ENCODE results near the gene OR2V2.

The OR2V2 gene

GRCh38 chr5:181130832-181131496 is 16.4 kb upstream of the OR2V2 start, which contains the start of gene OR2V1:
TSS of gene OR2V1 (minus strand) at chr5:181131169. CDS start at chr5:181125304, 5,865 bp downstream.
- FAIRE-seq (no peak), DNase-seq (ENCODE audit: insufficient read length, low spot score) (no peak)
- TF ChIP-seq CTCF (IDR thresholded peaks at IDR 0.05; ENCODE audit: insufficient read depth, missing control alignments), result no peak

GRCh38 chr5:181131514-181131913 is 15.9 kb upstream of the OR2V2 start:
- no peak for DNase-seq (ENCODE audit: insufficient read length, low spot score)
- FAIRE-seq, result no peak
- no peak for TF ChIP-seq CTCF (IDR thresholded peaks at IDR 0.05; ENCODE audit: insufficient read depth, missing control alignments)

- FAIRE-seq, result no peak
- DNase-seq (ENCODE audit: insufficient read length, low spot score), result no peak
- TF ChIP-seq CTCF (IDR thresholded peaks at IDR 0.05; ENCODE audit: insufficient read depth, missing control alignments), result no peak
Measured at GRCh38 chr5:181133083-181133482, 14.3 kb upstream of the OR2V2 start.

- DNase-seq (ENCODE audit: insufficient read length, low spot score) (no peak), FAIRE-seq (no peak)
- TF ChIP-seq CTCF (IDR thresholded peaks at IDR 0.05; ENCODE audit: insufficient read depth, missing control alignments), result no peak
Measured at GRCh38 chr5:181133610-181134231, 13.7 kb upstream of the OR2V2 start.

GRCh38 chr5:181134259-181134658 is 13.1 kb upstream of the OR2V2 start:
- DNase-seq (ENCODE audit: insufficient read length, low spot score) (no peak), FAIRE-seq (no peak)
- no peak for TF ChIP-seq CTCF (IDR thresholded peaks at IDR 0.05; ENCODE audit: insufficient read depth, missing control alignments)

DNA sequence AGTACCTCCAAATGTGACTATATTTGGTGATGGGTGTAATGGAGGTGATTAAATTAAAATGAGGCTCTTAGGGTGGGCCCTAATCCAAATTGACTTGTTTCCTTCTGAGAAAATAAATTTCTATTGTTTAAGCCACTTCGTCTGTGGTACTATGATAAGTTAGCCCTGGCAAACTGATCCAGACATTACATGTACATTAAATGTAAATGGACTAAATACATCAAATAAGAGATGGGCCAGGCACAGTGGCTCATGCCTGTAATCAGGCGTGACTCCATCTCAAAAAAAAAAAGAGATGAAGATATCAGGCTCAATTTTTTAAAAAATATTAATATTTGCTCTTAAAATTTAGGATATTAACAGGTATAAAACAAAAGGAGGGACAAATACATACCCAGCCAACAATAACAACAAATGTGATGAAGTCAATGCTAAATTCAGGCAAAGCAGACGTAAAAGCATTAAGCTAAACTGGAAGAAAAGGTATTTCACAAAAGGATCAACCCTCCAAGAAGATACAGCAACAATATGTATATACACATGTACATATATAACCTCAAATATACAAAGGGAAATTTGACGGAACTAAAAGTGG is 10.9 kb upstream of the OR2V2 start:
- DNase-seq (ENCODE audit: insufficient read length, low spot score), result no peak
- FAIRE-seq, result no peak
- TF ChIP-seq CTCF (IDR thresholded peaks at IDR 0.05; ENCODE audit: insufficient read depth, missing control alignments), result no peak

GRCh38 chr5:181138258-181138657 is 9.1 kb upstream of the OR2V2 start:
- DNase-seq (ENCODE audit: insufficient read length, low spot score), result no peak
- no peak for FAIRE-seq
- no peak for TF ChIP-seq CTCF (IDR thresholded peaks at IDR 0.05; ENCODE audit: insufficient read depth, missing control alignments)
